Bone marrow (tissue), 2 donors: Measurements from ENCODE around the gene OR11L1.

Source experiments
- DNase-seq, 2 donors: peaks; one replicate each; lab custom pipeline; 2025; lab: John Stamatoyannopoulos, UW

The OR11L1 gene

DNA sequence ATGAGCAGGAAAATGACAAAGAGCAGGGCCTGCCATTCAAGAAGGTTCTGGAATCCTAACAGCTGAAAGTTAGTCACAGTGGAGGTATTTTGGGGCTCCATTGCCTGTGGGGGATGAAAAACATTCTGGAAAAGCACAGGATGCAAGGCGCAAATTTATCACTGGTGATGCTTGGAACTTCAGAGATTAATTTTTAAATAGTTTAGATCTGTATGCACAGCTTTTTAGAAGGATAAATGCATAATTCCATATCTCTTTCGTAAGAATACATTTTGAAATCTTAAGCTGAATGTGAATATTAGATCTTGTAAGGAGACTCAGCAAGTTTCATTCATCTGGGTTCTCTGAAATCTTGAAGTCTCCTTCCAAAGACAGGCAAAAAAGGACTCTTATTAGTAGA is at the start of gene OR11L1:
Gene OR11L1, minus strand, starts transcription at position 101 of the 400 bp plus-strand sequence. Its CDS starts 0 bp downstream, at position 101.
- no peak for DNase-seq

- DNase-seq = no peak
Observed at GRCh38 chr1:247884797-247885413, 43.2 kb upstream of the OR11L1 start.

DNA sequence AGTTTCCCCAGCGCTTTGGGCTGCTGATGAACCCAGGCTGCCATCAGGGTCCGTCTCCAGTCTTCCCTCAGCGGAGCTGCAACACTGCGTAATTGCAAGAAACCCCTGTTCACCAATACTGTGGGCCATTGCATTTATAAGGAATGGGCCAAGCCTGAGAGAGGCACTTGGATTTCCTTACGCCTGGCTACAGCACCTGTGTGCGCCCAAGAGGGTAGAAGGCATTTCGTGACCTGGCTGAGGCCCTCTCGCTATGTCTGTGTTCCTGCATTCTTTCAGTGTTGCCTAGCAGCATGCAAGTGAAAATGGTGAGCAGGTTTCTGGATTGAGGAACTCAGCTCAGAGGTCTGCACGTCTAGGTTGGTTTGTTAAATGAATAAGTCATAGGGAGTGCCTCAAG is 41.6 kb upstream of the OR11L1 start:
- DNase-seq = no peak

DNA sequence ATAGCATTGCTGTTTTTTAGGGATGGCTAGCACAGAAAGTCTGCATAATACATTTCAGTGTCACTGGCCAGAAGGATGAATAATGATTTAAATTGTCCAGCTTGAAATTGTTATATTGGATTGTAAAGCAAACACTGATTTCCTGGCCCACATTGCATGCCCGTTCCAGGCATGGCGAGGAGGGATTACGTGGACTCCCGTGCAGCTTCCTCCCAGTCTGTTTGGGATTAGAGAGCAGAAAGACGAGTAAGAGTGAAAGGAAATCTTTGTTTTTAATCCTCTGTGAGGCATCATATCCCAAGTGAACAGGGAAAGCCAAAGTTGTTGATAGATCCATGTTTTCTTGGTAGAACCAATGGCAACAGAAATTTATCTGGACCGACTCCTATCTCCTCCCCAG is 23.7 kb upstream of the OR11L1 start:
- no peak for DNase-seq

DNA sequence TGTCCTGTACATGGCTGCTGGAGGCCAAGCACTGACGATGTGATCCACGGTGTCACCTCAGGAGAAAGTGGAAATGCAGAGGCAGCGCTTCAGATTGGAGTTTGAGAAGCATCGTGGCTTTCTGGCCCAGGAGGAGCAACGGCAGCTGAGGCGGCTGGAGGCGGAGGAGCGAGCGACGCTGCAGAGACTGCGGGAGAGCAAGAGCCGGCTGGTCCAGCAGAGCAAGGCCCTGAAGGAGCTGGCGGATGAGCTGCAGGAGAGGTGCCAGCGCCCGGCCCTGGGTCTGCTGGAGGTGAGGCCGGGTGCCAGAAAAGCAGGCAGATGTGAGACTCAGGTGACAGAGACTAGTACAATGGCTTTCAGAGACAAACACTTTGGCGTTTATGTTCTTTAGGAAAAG is 22.9 kb upstream of the OR11L1 start:
- no peak for DNase-seq

DNA sequence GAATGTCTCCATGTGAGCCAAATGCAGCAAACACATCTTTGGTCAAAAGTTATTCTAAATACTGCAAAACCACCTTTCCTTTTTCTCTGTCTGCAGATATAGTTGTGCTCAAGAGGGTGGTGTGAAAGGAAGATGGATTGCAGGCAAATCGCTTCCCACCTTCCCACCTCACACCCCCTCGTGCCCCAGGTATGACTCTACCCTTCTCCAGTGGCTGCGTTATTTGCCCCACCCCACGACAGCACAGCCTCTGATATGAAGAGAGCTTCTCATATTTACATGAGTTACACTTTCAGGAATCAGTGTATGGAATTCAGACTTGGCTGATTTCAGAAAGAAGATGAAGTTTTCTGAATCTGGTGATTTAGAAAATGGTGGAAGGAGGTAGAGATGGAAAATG is 21.1 kb upstream of the OR11L1 start:
- DNase-seq = no peak

DNA sequence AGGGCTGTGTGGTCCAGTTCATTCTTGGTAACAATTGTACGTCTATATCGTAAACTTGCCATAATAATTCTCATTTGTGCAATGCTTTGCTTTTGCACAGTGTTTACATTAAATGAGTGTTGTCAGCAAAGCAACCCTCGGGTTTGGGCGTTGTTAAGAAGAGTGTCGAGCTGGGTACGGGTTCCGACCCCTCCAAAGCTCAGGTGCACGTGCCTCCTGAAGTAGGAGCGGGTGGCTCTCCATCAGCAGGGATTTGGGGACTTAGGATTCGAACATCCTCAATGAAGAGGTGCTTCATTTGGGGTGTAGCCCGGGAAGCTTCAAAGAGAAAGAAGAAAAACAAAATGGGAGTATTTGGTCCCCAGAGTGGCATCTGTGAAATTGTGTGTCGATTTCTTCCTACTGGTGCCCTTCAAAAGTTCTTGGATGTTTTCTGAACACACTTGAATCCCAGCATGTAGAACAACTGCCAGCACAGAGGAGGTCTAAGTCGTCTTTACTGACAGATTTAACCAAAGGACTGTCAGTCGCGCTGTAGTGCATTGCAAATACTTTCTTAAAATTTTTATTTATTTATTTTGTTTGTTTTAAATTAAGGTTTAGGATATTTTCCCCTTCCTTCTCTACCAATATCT is 16.4 kb upstream of the OR11L1 start:
- DNase-seq = no peak

DNA sequence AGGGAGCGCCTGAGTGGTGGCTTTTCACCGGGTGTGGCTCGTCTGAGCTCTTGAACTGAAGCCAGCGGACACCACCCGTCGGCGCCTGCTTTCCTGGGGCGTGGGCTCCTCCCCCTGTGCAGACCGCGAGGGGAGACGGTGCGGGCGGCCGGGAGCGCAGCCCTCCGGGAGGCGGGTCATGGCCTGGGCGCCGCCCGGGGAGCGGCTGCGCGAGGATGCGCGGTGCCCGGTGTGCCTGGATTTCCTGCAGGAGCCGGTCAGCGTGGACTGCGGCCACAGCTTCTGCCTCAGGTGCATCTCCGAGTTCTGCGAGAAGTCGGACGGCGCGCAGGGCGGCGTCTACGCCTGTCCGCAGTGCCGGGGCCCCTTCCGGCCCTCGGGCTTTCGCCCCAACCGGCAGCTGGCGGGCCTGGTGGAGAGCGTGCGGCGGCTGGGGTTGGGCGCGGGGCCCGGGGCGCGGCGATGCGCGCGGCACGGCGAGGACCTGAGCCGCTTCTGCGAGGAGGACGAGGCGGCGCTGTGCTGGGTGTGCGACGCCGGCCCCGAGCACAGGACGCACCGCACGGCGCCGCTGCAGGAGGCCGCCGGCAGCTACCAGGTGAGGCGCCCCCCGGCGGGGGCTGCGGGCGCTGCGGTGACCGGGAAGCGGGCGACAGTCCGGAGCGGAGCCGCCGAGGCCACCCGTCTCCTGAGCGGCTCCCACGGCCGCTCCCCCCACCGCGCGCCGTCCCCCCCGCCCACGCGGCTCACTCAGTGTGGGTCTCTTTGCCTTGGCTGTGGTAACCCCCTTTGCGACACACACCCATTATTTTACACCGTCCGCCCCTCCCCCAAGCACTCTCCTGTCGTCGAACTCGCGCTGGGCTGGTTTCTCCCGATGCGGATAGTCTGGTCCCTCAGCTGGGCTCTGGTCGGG is 15.6 kb upstream of the OR11L1 start, which contains the start of gene TRIM58:
Gene TRIM58, plus strand, starts transcription at position 119 of the 916 bp plus-strand sequence. Its CDS starts 60 bp downstream, at position 179.
- peak; percentile 14 to 43 for DNase-seq

GRCh38 chr1:247855911-247856310 is 14.2 kb upstream of the OR11L1 start:
- DNase-seq = no peak

DNA sequence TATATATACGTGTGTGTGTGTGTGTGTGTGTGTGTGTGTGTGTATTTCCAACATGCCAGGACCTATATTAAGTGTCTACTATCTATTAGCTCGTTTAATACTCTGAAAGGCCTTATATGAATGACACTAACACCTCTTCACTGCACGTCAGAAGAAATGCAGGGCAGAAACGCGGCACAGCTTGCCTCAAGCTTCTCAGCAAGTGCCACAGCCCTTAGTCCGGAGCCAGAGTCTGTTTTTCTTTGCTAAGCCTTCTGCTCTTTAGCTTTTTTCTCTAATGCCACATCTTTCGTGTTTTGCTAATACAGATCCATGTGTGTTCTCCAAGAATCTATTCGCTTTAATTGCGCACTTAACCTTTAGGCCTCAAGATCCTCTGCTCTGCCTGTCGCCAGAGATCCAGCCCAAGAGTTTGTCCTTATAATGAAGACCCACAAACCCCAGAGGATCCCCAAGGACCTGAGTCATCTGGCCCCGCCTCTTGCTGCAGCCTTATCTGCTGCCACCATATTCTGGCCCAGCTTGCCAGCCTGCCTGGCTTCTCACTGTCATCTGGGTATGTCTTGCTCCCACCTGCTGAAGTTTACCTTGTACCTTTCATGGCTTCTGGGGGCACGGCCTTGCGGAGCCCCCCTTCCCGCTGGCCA is 13.3 kb upstream of the OR11L1 start:
- no peak for DNase-seq

- DNase-seq = no peak
Observed at GRCh38 chr1:247849616-247850015, 7.9 kb upstream of the OR11L1 start.

GRCh38 chr1:247848346-247848745 is 6.7 kb upstream of the OR11L1 start:
- no peak for DNase-seq

GRCh38 chr1:247845693-247846017 is 4.0 kb upstream of the OR11L1 start:
- no peak for DNase-seq

DNA sequence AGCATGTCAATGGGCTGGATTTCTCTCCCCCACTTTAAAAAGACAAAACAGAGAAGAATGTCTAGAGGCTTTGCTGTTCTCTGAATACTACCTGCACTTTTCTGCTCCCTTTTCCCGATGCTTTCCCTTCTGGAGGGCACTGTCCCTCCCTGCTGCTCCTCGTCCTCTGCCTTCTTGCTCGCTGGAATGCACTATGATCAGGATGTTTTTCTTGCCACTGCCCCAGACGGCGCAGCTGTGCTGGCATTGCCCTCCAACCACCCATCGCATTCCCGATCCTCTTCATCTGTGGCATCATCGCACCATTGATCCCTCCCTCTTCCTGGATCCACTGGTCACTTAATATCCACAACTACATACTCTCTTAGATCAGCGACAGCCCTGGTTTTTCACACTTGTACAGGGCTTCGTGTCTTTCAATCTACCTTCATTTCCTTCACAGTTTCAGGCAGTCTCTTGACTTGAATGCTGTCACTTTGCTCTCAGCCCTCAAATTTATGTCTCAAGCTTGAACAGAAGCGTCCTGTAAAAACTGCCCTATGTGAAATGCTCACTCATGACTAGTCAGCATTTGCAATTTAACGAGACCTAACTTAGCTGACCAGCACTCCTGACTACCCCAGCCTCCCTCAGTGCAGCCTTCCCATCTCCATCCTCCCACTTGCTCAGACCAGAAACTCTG is 3.5 kb upstream of the OR11L1 start:
- no peak for DNase-seq

GRCh38 chr1:247843411-247843810 is 1.7 kb upstream of the OR11L1 start:
- DNase-seq = no peak

DNA sequence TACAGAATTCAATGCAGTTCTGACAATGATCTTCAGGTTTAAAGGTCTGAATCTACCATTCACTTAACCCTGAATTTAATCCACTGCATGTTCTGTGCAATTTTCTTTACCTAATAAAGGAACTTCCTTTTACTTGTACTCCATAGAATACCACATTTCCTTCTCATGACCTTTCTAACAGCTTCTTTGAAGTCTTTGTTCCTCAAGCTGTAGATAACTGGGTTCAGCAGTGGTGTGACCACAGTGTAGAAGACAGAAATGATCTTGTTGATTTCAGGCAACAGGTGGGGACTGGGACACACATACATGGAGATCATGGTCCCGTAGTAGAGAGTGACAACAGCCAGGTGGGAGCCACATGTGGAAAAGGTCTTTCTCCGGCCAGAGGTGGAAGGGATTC is 878 bp downstream of the OR11L1 start:
- peak in 1 of 2 donors; percentile 51 for DNase-seq

GRCh38 chr1:247833601-247834000 is 8.1 kb downstream of the OR11L1 start:
- no peak for DNase-seq

- DNase-seq = no peak
Observed at GRCh38 chr1:247829656-247830055, 12.0 kb downstream of the OR11L1 start.

DNA sequence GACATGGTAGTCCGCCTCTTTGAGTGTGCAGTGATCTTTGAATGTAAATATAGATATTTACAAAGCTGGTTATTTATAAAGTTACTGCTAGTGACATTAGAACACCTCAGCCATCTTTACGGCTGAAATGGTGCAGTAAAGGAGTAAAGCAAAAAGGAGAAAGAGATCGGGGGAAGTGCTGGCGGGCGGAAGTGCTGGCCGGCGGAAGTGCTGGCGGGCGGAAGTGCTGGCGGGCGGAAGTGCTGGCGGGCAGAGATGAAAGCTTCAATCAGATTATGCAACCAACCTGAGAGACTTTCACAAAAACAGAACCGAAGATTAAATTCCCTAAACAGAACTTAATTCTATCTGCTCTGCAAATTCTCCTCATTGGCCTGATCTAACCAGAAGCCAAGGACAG is 16.3 kb downstream of the OR11L1 start:
- no peak for DNase-seq

GRCh38 chr1:247824023-247824422 is 17.7 kb downstream of the OR11L1 start, which contains the start of gene OR14A16:
Gene OR14A16, minus strand, starts transcription at chr1:247824119. Its CDS starts 8,390 bp downstream, at chr1:247815729.
- DNase-seq = no peak

DNA sequence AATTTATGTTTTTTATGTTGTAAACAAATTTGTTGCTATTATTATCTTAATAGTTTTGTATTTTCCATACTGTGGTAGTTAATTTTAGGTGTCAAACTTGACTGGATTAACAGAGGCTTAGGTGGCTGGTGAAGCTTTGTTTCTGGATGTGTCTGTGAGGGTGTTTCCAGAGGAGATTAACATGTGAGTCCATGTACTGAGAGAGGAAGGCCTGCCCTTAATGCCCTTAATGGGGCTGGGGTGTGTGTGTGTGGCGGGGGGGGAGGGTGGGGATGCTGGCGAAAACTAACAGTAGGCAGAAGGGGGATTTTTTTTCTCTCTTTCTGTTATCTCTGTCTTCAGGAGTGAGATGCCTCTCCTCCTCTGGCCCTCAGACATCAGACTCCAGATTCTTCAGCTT is 19.6 kb downstream of the OR11L1 start:
- DNase-seq = no peak

- no peak for DNase-seq
Observed at GRCh38 chr1:247812637-247813036, 29.1 kb downstream of the OR11L1 start.
